ENCODE data around the gene TNFRSF14. TPM values are rescaled to one million over a fixed set of nuclear protein-coding genes. Genes with fewer than 3 reads are reported as not detected.
"Not testable (repeated sequence)": the region's sequence is repeated elsewhere in the genome, so short reads cannot be mapped to it uniquely, and the experiment has no call there.

TNFRSF14 gene
- total RNA-seq, 2 donors from 2014 or later: 37.7 to 63.6 TPM

GRCh38 chr1:2577565-2578075 lies 21.4 kb downstream of the TNFRSF14 start:
- peak; percentile 68 for DNase-seq (ENCODE audit: low spot score)
- intact Hi-C loops (cut with DNase I): not testable (repeated sequence)

- intact Hi-C loops (cut with DNase I): no loop called here
- no peak for DNase-seq (ENCODE audit: low spot score)
Measured at GRCh38 chr1:2578758-2579118, 22.6 kb downstream of the TNFRSF14 start.

GRCh38 chr1:2580691-2581090 lies 24.5 kb downstream of the TNFRSF14 start:
- DNase-seq (ENCODE audit: low spot score): peak; percentile 46
- intact Hi-C loops (cut with DNase I): no loop called here

GRCh38 chr1:2582391-2582790 lies 26.2 kb downstream of the TNFRSF14 start:
- intact Hi-C loops (cut with DNase I): no loop called here
- peak; percentile 35 for DNase-seq (ENCODE audit: low spot score)

GRCh38 chr1:2583331-2583791 lies 27.2 kb downstream of the TNFRSF14 start:
- intact Hi-C loops (cut with DNase I): no loop called here
- DNase-seq (ENCODE audit: low spot score): peak; percentile 71

GRCh38 chr1:2583871-2584351 lies 27.7 kb downstream of the TNFRSF14 start:
- intact Hi-C loops (cut with DNase I): no loop called here
- DNase-seq (ENCODE audit: low spot score): peak; percentile 56

GRCh38 chr1:2584686-2585317 lies 28.6 kb downstream of the TNFRSF14 start:
- intact Hi-C loops (cut with DNase I): no loop called here
- peak; percentile 78 for DNase-seq (ENCODE audit: low spot score)

- intact Hi-C loops (cut with DNase I): no loop called here
- peak; percentile 88 for DNase-seq (ENCODE audit: low spot score)
Measured at GRCh38 chr1:2585318-2586092, 29.3 kb downstream of the TNFRSF14 start.

- peak; percentile 100 for DNase-seq (ENCODE audit: low spot score)
- intact Hi-C loops (cut with DNase I): no loop called here
Measured at GRCh38 chr1:2586154-2587070, 30.2 kb downstream of the TNFRSF14 start, which contains the start of gene PRXL2B. Gene PRXL2B (plus strand): TSS chr1:2586777. CDS start chr1:2586886, 109 bp downstream.

GRCh38 chr1:2587071-2587859 lies 31.1 kb downstream of the TNFRSF14 start:
- no peak for DNase-seq (ENCODE audit: low spot score)
- intact Hi-C loops (cut with DNase I): no loop called here

- DNase-seq (ENCODE audit: low spot score): peak; percentile 76
- intact Hi-C loops (cut with DNase I): no loop called here
Measured at GRCh38 chr1:2587860-2588571, 31.8 kb downstream of the TNFRSF14 start.

- intact Hi-C loops (cut with DNase I): no loop called here
- peak; percentile 81 for DNase-seq (ENCODE audit: low spot score)
Measured at GRCh38 chr1:2588661-2589430, 32.7 kb downstream of the TNFRSF14 start.

GRCh38 chr1:2589431-2590232 lies 33.5 kb downstream of the TNFRSF14 start:
- peak; percentile 77 for DNase-seq (ENCODE audit: low spot score)
- intact Hi-C loops (cut with DNase I): no loop called here

GRCh38 chr1:2590233-2591141 lies 34.3 kb downstream of the TNFRSF14 start:
- intact Hi-C loops (cut with DNase I): no loop called here
- peak; percentile 78 for DNase-seq (ENCODE audit: low spot score)

- intact Hi-C loops (cut with DNase I): no loop called here
- DNase-seq (ENCODE audit: low spot score): no peak
Measured at GRCh38 chr1:2591233-2591580, 35.0 kb downstream of the TNFRSF14 start.
